HEK293 (cell line): ENCODE data around the gene SCAMP2.

ENCODE experiments used
- ATF2 ChIP-seq: fragments of 450-650 bp; formaldehyde crosslinking; IDR thresholded peaks from 2 replicates; pipeline ENCODE4 v1.5.1; 2016; ENCODE audit warnings: missing biosample characterization, missing genetic modification characterization, low read depth
- GLIS1 ChIP-seq: fragments of 450-650 bp; formaldehyde crosslinking; IDR thresholded peaks from 2 replicates; pipeline ENCODE4 v1.5.1; 2016; ENCODE audit warnings: missing biosample characterization, missing genetic modification characterization
- HOXA7 ChIP-seq: sonication (generic); formaldehyde crosslinking; IDR thresholded peaks from 2 replicates; pipeline ENCODE4 v1.8.1; 2022; ENCODE audit warnings: missing genetic modification reagents, borderline replicate concordance
- INSM2 ChIP-seq: fragments of 450-650 bp; formaldehyde crosslinking; IDR thresholded peaks from 2 replicates; pipeline ENCODE4 v1.5.1; 2016; ENCODE audit warnings: missing biosample characterization, missing genetic modification characterization
- KLF10 ChIP-seq: fragments of 450-650 bp; IDR thresholded peaks from 2 replicates; pipeline ENCODE4 v1.5.1; 2018; ENCODE audit warnings: missing biosample characterization, mild to moderate bottlenecking, missing genetic modification characterization
- PRDM10 ChIP-seq: fragments of 450-650 bp; formaldehyde crosslinking; IDR thresholded peaks from 2 replicates; pipeline ENCODE4 v1.5.1; 2016; ENCODE audit warnings: missing biosample characterization, missing genetic modification characterization
- SCRT2 ChIP-seq: fragments of 450-650 bp; formaldehyde crosslinking; IDR thresholded peaks from 2 replicates; pipeline ENCODE4 v1.5.1; 2016; ENCODE audit warnings: missing biosample characterization, missing genetic modification characterization
- SETDB1 ChIP-seq: IDR thresholded peaks from one replicate; pipeline ENCODE4 v1.6.1; 2017; ENCODE audit warnings: mild to moderate bottlenecking, low read length, moderate library complexity, mixed read lengths; ENCODE audit not compliant: insufficient read length
- SP2 ChIP-seq: fragments of 450-650 bp; formaldehyde crosslinking; IDR thresholded peaks from 2 replicates; pipeline ENCODE4 v1.5.1; 2016; ENCODE audit warnings: missing biosample characterization, missing genetic modification characterization
- SP7 ChIP-seq: fragments of 450-650 bp; formaldehyde crosslinking; IDR thresholded peaks from 2 replicates; pipeline ENCODE4 v1.5.1; 2016; ENCODE audit warnings: missing biosample characterization, missing genetic modification characterization
- ZBTB11 ChIP-seq: fragments of 450-650 bp; formaldehyde crosslinking; conservative IDR thresholded peaks from 2 replicates; pipeline ENCODE4 v1.5.1; 2016; ENCODE audit warnings: low read depth, missing biosample characterization, missing genetic modification characterization
- ZBTB20 ChIP-seq: fragments of 450-650 bp; formaldehyde crosslinking; IDR thresholded peaks from 2 replicates; pipeline ENCODE4 v1.5.1; 2016; ENCODE audit warnings: missing biosample characterization, missing genetic modification characterization
- ZBTB7A ChIP-seq: fragments of 450-650 bp; formaldehyde crosslinking; IDR thresholded peaks from 2 replicates; pipeline ENCODE4 v1.5.1; 2016; ENCODE audit warnings: low read depth, missing biosample characterization, missing genetic modification characterization
- ZEB2 ChIP-seq: fragments of 450-650 bp; formaldehyde crosslinking; IDR thresholded peaks from 2 replicates; pipeline ENCODE4 v1.5.1; 2016; ENCODE audit warnings: missing biosample characterization, missing genetic modification characterization
- ZFP41 ChIP-seq: fragments of 450-650 bp; formaldehyde crosslinking; IDR thresholded peaks from 2 replicates; pipeline ENCODE4 v1.5.1; 2016; ENCODE audit warnings: missing biosample characterization, missing genetic modification characterization, borderline replicate concordance
- ZNF175 ChIP-seq: fragments of 450-650 bp; formaldehyde crosslinking; IDR thresholded peaks from 2 replicates; pipeline ENCODE4 v1.5.1; 2016; ENCODE audit warnings: missing biosample characterization, missing genetic modification characterization
- ZNF2 ChIP-seq: fragments of 450-650 bp; formaldehyde crosslinking; IDR thresholded peaks from 2 replicates; pipeline ENCODE4 v1.5.1; 2016; ENCODE audit warnings: missing biosample characterization, missing genetic modification characterization
- ZNF214 ChIP-seq: fragments of 450-650 bp; formaldehyde crosslinking; IDR thresholded peaks from 2 replicates; pipeline ENCODE4 v1.5.1; 2017; ENCODE audit warnings: missing biosample characterization, mild to moderate bottlenecking, missing genetic modification characterization, borderline replicate concordance
- ZNF23 ChIP-seq: fragments of 450-650 bp; formaldehyde crosslinking; IDR thresholded peaks from 2 replicates; pipeline ENCODE4 v1.5.1; 2016; ENCODE audit warnings: missing biosample characterization, missing genetic modification characterization, borderline replicate concordance
- ZNF501 ChIP-seq: fragments of 450-650 bp; formaldehyde crosslinking; IDR thresholded peaks from 2 replicates; pipeline ENCODE4 v1.5.1; 2016; ENCODE audit warnings: missing biosample characterization, missing genetic modification characterization
- ZNF610 ChIP-seq: fragments of 450-650 bp; formaldehyde crosslinking; IDR thresholded peaks from 2 replicates; pipeline ENCODE4 v1.5.1; 2016; ENCODE audit warnings: missing biosample characterization, missing genetic modification characterization, borderline replicate concordance
- ZNF629 ChIP-seq: fragments of 450-650 bp; formaldehyde crosslinking; IDR thresholded peaks from 2 replicates; pipeline ENCODE4 v1.5.1; 2017; ENCODE audit warnings: missing biosample characterization, missing genetic modification characterization
- ZNF660 ChIP-seq: fragments of 450-650 bp; IDR thresholded peaks from 2 replicates; pipeline ENCODE4 v1.5.1; 2018; ENCODE audit warnings: missing biosample characterization, mild to moderate bottlenecking, missing genetic modification characterization
- ZNF677 ChIP-seq: fragments of 450-650 bp; IDR thresholded peaks from 2 replicates; pipeline ENCODE4 v1.5.0; 2018; ENCODE audit warnings: missing biosample characterization, mild to moderate bottlenecking, missing genetic modification characterization, moderate library complexity
- ZNF76 ChIP-seq: fragments of 450-650 bp; formaldehyde crosslinking; IDR thresholded peaks from 2 replicates; pipeline ENCODE4; 2016; ENCODE audit warnings: low read depth, missing biosample characterization, missing genetic modification characterization, borderline replicate concordance
- ZSCAN30 ChIP-seq: fragments of 450-650 bp; IDR thresholded peaks from 2 replicates; pipeline ENCODE4 v1.5.1; 2018; ENCODE audit warnings: missing biosample characterization, mild to moderate bottlenecking, missing genetic modification characterization, moderate library complexity
- ZSCAN5A ChIP-seq: fragments of 450-650 bp; formaldehyde crosslinking; IDR thresholded peaks from 2 replicates; pipeline ENCODE4 v1.5.1; 2016; ENCODE audit warnings: missing biosample characterization, missing genetic modification characterization

SCAMP2 gene

GRCh38 chr15:74873036-74873755 is at the start of gene SCAMP2 (continued):
- TF ChIP-seq PRDM10 = peak; percentile 88
- peak; percentile 74; the same call in 1 of the 2 replicates for TF ChIP-seq ZEB2 (tag by site-specific recombination)
- no peak; the same call in 1 of the 2 replicates for TF ChIP-seq ZNF660 (tag by site-specific recombination)
- peak; percentile 97 for TF ChIP-seq SP2 (tag by site-specific recombination)
- TF ChIP-seq ZNF501 (tag by site-specific recombination) = peak; percentile 87; the same call in 1 of the 2 replicates
- TF ChIP-seq ZSCAN30 = peak; percentile 85
- peak; percentile 75 for TF ChIP-seq ATF2
- TF ChIP-seq ZNF23 = no peak
- no peak for TF ChIP-seq SETDB1
- no peak for TF ChIP-seq ZNF214 (tag by site-specific recombination)
- no peak for TF ChIP-seq HOXA7
- peak; percentile 84; the same call in 1 of the 2 replicates for TF ChIP-seq ZSCAN5A (tag by site-specific recombination)
- TF ChIP-seq ZBTB7A (tag by site-specific recombination) = peak; percentile 92
- TF ChIP-seq ZNF629 (tag by site-specific recombination) = peak; percentile 86
- peak; percentile 83 for TF ChIP-seq SP7 (tag by site-specific recombination)
- peak; percentile 91 for TF ChIP-seq ZBTB20 (tag by site-specific recombination)
- peak; percentile 73 for TF ChIP-seq ZNF76 (tag by site-specific recombination)
- peak; percentile 77 for TF ChIP-seq ZNF2 (tag by site-specific recombination)
- no peak; the same call in 1 of the 2 replicates for TF ChIP-seq GLIS1 (tag by site-specific recombination)
- TF ChIP-seq ZNF175 (tag by site-specific recombination) = no peak
- peak; percentile 66; the same call in 1 of the 2 replicates for TF ChIP-seq SCRT2 (tag by site-specific recombination)
- peak; percentile 66; the same call in 1 of the 2 replicates for TF ChIP-seq ZBTB11 (tag by site-specific recombination)
- no peak for TF ChIP-seq ZNF677 (tag by site-specific recombination)
- TF ChIP-seq INSM2 (tag by site-specific recombination) = peak; percentile 75
- TF ChIP-seq ZFP41 (tag by site-specific recombination) = no peak
- peak; percentile 81 for TF ChIP-seq KLF10
- no peak; the same call in 1 of the 2 replicates for TF ChIP-seq ZNF610 (tag by site-specific recombination)
